Measurements from ENCODE around the gene DNAJC13. TPM values are rescaled to one million over a fixed set of nuclear protein-coding genes. Genes with fewer than 3 reads are reported as not detected.

Gene DNAJC13
- total RNA-seq, 1 experiment from 2014 or later: 72.4 TPM

- TF ChIP-seq CTCF (IDR thresholded peaks at IDR 0.05; ENCODE audit: unreplicated experiment): no peak
- H3K4me1 Mint-ChIP-seq (ENCODE audit: low read depth, unreplicated experiment): peaks cover 20% of the 10 kb centered on the region
- H3K36me3 Mint-ChIP-seq (ENCODE audit: insufficient read depth, unreplicated experiment): peaks cover under 1% of the 10 kb centered on the region
- H3K27me3 Mint-ChIP-seq (ENCODE audit: unreplicated experiment): no peaks in the 10 kb centered on the region
- CTCF ChIA-PET: no interaction called here
- BruUV-seq (replicated peaks): no TSS peak
- no peak overlapping the region for H3K4me3 Mint-ChIP-seq (ENCODE audit: low read depth, unreplicated experiment)
- H3K9me3 Mint-ChIP-seq (ENCODE audit: low read depth, unreplicated experiment): no peaks in the 10 kb centered on the region
- DNase-seq: no peak
- intact Hi-C loops (cut with micrococcal nuclease; ENCODE audit: unreplicated experiment): no loop called here
- no peak overlapping the region for H3K27ac Mint-ChIP-seq (ENCODE audit: unreplicated experiment)
Measured at GRCh38 chr3:132544130-132544529, 126.8 kb downstream of the DNAJC13 start.

- no peak for TF ChIP-seq CTCF (IDR thresholded peaks at IDR 0.05; ENCODE audit: unreplicated experiment)
- H3K4me1 Mint-ChIP-seq (ENCODE audit: low read depth, unreplicated experiment): peaks cover 32% of the 10 kb centered on the region
- no TSS peak for BruUV-seq (replicated peaks)
- no peak overlapping the region for H3K27ac Mint-ChIP-seq (ENCODE audit: unreplicated experiment)
- no peak for DNase-seq
- no peaks in the 10 kb centered on the region for H3K9me3 Mint-ChIP-seq (ENCODE audit: low read depth, unreplicated experiment)
- no peaks in the 10 kb centered on the region for H3K36me3 Mint-ChIP-seq (ENCODE audit: insufficient read depth, unreplicated experiment)
- intact Hi-C loops (cut with micrococcal nuclease; ENCODE audit: unreplicated experiment): no loop called here
- no peak overlapping the region for H3K4me3 Mint-ChIP-seq (ENCODE audit: low read depth, unreplicated experiment)
- CTCF ChIA-PET: interaction anchor here (0.6 kb wide), 2 partner anchors 63 to 488 kb away, joined by 3 to 5 read pairs; no protein-coding TSS in a partner anchor
- H3K27me3 Mint-ChIP-seq (ENCODE audit: unreplicated experiment): no peaks in the 10 kb centered on the region
Measured at GRCh38 chr3:132545471-132545870, 128.2 kb downstream of the DNAJC13 start.

- TF ChIP-seq CTCF (IDR thresholded peaks at IDR 0.05; ENCODE audit: unreplicated experiment): no peak
- no peak for DNase-seq
- Mint-ChIP-seq H3K36me3 (ENCODE audit: insufficient read depth, unreplicated experiment) (no peaks in the 10 kb centered on the region), H3K4me3 (ENCODE audit: low read depth, unreplicated experiment) (no peak overlapping the region), H3K9me3 (ENCODE audit: low read depth, unreplicated experiment) (no peaks in the 10 kb centered on the region), H3K4me1 (ENCODE audit: low read depth, unreplicated experiment) (peaks cover 12% of the 10 kb centered on the region), H3K27ac (ENCODE audit: unreplicated experiment) (no peak overlapping the region), H3K27me3 (ENCODE audit: unreplicated experiment) (no peaks in the 10 kb centered on the region)
- CTCF ChIA-PET: interaction anchor here (0.9 kb wide), 1 partner anchor 111 kb away, joined by 3 read pairs; the partner anchor contains the start of gene UBA5
- BruUV-seq (replicated peaks): no TSS peak
- intact Hi-C loops (cut with micrococcal nuclease; ENCODE audit: unreplicated experiment): no loop called here
Measured at GRCh38 chr3:132549169-132549568, 131.9 kb downstream of the DNAJC13 start.

- CTCF ChIA-PET: interaction anchor here (0.5 to 0.9 kb wide), 2 partner anchors 94 to 110 kb away, joined by 3 read pairs; partner anchors contain the start of gene UBA5
- H3K4me1 Mint-ChIP-seq (ENCODE audit: low read depth, unreplicated experiment): peaks cover 12% of the 10 kb centered on the region
- intact Hi-C loops (cut with micrococcal nuclease; ENCODE audit: unreplicated experiment): no loop called here
- no peak overlapping the region for H3K4me3 Mint-ChIP-seq (ENCODE audit: low read depth, unreplicated experiment)
- no peaks in the 10 kb centered on the region for H3K36me3 Mint-ChIP-seq (ENCODE audit: insufficient read depth, unreplicated experiment)
- no peak for DNase-seq
- TF ChIP-seq CTCF (IDR thresholded peaks at IDR 0.05; ENCODE audit: unreplicated experiment): no peak
- BruUV-seq (replicated peaks): no TSS peak
- H3K9me3 Mint-ChIP-seq (ENCODE audit: low read depth, unreplicated experiment): no peaks in the 10 kb centered on the region
- H3K27me3 Mint-ChIP-seq (ENCODE audit: unreplicated experiment): no peaks in the 10 kb centered on the region
- no peak overlapping the region for H3K27ac Mint-ChIP-seq (ENCODE audit: unreplicated experiment)
Measured at GRCh38 chr3:132549890-132550578, 132.7 kb downstream of the DNAJC13 start.
